ENCODE results near the gene MAP1LC3B.

GRCh38 chr16:87376660-87377059, 15.5 kb upstream of the MAP1LC3B start:
- TF ChIP-seq ZFP41 (tag by site-specific recombination; IDR thresholded peaks at IDR 0.05; ENCODE audit: borderline replicate concordance) (no peak), YY1 (tag by site-specific recombination; IDR thresholded peaks at IDR 0.05) (no peak), CTCF (tag by site-specific recombination; IDR thresholded peaks at IDR 0.05) (no peak), TCF7L2 (IDR thresholded peaks at IDR 0.05; ENCODE audit: borderline replicate concordance, low read depth, low read length) (no peak), ATF2 (tag by site-specific recombination; IDR thresholded peaks at IDR 0.05; ENCODE audit: low read depth) (no peak), ZBTB6 (tag by site-specific recombination; IDR thresholded peaks at IDR 0.05) (no peak), ZNF362 (tag by site-specific recombination; IDR thresholded peaks at IDR 0.05) (no peak), BCL6B (tag by site-specific recombination; IDR thresholded peaks at IDR 0.05) (no peak)
